Measurements from ENCODE around the gene TMEM108.

GRCh38 chr3:133317866-133318265, 279.7 kb downstream of the TMEM108 start:
- TF ChIP-seq CTCF (IDR thresholded peaks at IDR 0.05) (no peak), POLR2A (IDR thresholded peaks at IDR 0.05) (no peak)
